ENCODE measurements around the gene CCAR1.
"Not testable (repeated sequence)": the region's sequence is repeated elsewhere in the genome, so short reads cannot be mapped to it uniquely, and the experiment has no call there.

The CCAR1 gene

DNA sequence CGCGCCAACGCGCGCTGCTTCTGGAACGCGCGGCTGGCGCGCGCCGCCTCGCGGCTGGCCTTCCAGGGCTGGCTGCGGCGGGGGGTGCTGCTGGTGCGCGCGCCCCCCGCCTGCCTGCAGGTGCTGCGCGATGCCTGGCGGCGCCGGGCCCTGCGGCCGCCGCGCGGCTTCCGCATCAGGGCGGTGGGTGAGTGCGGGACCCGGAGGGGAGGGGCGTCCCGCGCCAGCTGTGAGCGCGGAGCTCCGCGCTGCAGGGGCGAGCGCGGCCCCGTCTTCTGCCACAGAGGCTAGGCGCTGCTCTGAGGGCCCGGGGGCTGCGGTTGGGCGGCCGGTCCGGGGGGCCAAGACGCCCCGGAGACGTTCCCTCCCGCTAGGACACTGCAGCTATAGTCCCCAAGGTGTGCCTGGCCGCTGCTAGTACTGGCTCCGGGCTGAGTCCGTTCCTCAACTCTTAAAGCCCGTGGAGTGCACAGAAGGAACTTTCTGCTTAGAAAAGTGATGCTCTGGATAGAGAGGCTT lies 107.1 kb downstream of the CCAR1 start:
- not testable (repeated sequence) for DNase-seq

DNA sequence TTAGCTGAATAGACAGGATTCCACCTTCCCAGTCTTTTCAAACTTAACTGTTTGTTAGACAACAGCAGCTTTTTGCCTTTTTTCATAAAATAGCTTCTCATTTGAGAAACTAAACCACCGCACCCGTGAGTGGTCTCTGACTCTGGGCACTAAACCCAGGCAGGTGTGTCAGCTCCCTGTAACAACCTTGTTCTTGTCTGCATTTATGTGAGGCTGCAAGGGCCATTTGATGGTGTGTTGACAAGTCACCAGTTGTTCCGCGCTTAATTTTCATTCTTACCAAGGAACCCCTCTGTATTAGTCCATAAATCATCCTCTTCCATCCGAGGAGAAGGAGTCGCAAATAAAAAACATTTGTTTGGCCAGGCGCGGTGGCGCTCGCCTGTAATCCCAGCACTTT lies 107.8 kb downstream of the CCAR1 start:
- no peak for DNase-seq

DNA sequence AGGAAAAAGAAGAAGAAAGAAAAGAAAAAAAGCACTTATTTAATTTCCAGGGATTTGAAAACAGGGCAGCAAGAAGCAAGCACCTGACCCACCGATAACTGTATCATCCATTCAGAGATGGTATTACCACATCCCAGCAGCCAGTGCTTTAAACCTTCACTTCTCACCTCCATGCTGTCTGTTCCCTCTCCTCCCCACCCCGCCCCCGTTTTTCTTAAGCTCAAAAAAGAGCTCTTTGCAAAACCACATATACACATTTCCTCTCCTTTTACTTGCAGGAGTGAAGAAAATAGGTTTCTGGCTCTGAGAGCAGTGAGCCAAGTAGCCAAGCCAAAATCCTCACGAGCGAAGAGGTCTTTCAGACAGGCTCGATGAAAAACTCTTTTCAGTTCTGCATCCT lies 108.5 kb downstream of the CCAR1 start:
- DNase-seq, result no peak

DNA sequence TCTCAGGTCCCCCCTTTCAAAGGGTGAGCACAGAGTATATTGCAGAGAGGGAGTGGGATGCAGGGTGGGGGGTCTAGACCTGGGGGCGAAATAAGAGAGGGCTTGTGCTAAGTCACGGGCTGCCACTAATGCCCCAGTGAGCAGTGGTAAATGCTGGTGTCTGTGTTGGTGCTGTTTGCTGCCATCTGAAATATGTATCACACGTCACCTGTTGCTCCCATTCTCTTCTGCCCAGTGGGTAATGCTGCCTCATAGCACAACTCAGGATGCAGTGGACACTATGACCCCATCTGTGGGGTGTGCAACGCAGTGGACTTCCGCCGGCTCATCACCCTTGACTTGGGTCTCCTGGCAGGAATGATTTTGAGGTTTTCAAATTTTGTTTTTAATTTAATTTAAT lies 108.9 kb downstream of the CCAR1 start:
- DNase-seq, result no peak

- DNase-seq, result no peak
These were observed 111.0 kb downstream of the CCAR1 start for GRCh38 chr10:68831961-68832455.

- no peak for DNase-seq
These were observed 111.6 kb downstream of the CCAR1 start for GRCh38 chr10:68832601-68833000.

GRCh38 chr10:68837626-68838322 lies 116.7 kb downstream of the CCAR1 start:
- no peak for DNase-seq

- not testable (repeated sequence) for DNase-seq
These were observed 119.6 kb downstream of the CCAR1 start for GRCh38 chr10:68840650-68841049.

Data from NCI-H2171 treated with DMSO at 0.1 percent for 48 hours (cell line).